GM12878 (cell line): ENCODE measurements around the gene OSGEP. TPM values are rescaled to one million over a fixed set of nuclear protein-coding genes. Genes with fewer than 3 reads are reported as not detected.

Source experiments
- ATAC-seq: fragments of 200-7000 bp; cut with Tn5 transposase; 3 replicates; pipeline ENCODE4 v1.9.1; 2020; ENCODE audit warnings: mild to moderate bottlenecking, moderate library complexity
- BruUV-seq: library from RNA; stranded (reverse); fragments of 400-500 nt; replicated peaks from 2 replicates; lab custom pipeline; 2021; lab: Mats Ljungman, UMichigan
- CTCF ChIA-PET: fragments of 300-600 bp; sonication (Branson Sonifier 250); formaldehyde crosslinking; extraction: SDS; loops from one replicate; lab custom pipeline; 2021; ENCODE audit warnings: inconsistent platforms; lab: Yijun Ruan, JAX
- POLR2A ChIA-PET: fragments of 350-600 bp; formaldehyde crosslinking; extraction: SDS; loops from one replicate; lab custom pipeline; 2021; ENCODE audit warnings: inconsistent platforms; lab: Charles Lee
- RAD21 ChIA-PET: fragments of 300-600 bp; sonication (Branson Sonifier 250); formaldehyde crosslinking; loops from one replicate; lab custom pipeline; 2023; ENCODE audit warnings: antibody characterized with exemption; ENCODE audit not compliant: unreplicated experiment; lab: Charles Lee
- SMC1A ChIA-PET: fragments of 300-600 bp; sonication (Branson Sonifier 250); formaldehyde crosslinking; loops from one replicate; lab custom pipeline; 2023; ENCODE audit not compliant: unreplicated experiment, uncharacterized antibody; lab: Charles Lee
- DNase-seq: peaks from one replicate; pipeline ENCODE4 v3.0.0-alpha.2; 2011; ENCODE audit warnings: low read depth, low spot score
- FAIRE-seq: peaks from 3 replicates; lab custom pipeline; 2011; peaks lifted over from hg19 to GRCh38; lab: Jason Lieb, UNC
- H2AFZ ChIP-seq: 2 replicates; pipeline ENCODE4 v1.6.0; 2011; ENCODE audit warnings: low read depth, low read length, control low read depth; ENCODE audit not compliant: control insufficient read depth
- H3K27ac ChIP-seq: 2 replicates; pipeline ENCODE4 v1.5.1; 2011; ENCODE audit warnings: control low read depth; ENCODE audit not compliant: control insufficient read depth, insufficient read depth
- H3K27me3 ChIP-seq, 2 experiments: replicated peaks in 1 of 2; 2 replicates each; pipeline versions ENCODE4 v1.6.0 to v1.6.1; 2011; ENCODE audit warnings: low read length in 1 of 2; ENCODE audit not compliant: control insufficient read depth in 2 of 2, insufficient read depth in 2 of 2
- H3K36me3 ChIP-seq, 2 experiments: 2 replicates each; pipeline ENCODE4 v1.5.1; 2011; ENCODE audit warnings: low read length in 1 of 2; ENCODE audit not compliant: control insufficient read depth in 2 of 2, insufficient read depth in 2 of 2
- H3K4me1 ChIP-seq: 2 replicates; pipeline ENCODE4 v1.6.1; 2011; ENCODE audit warnings: mild to moderate bottlenecking, low read length, moderate library complexity, mixed read lengths; ENCODE audit not compliant: control insufficient read depth, insufficient read depth
- H3K4me2 ChIP-seq: 2 replicates; pipeline ENCODE4 v1.6.0; 2011; ENCODE audit warnings: control low read depth; ENCODE audit not compliant: control insufficient read depth, insufficient read depth
- H3K4me3 ChIP-seq: fragments of 200-600 bp; sonication (generic); 2 replicates; pipeline ENCODE4 v1.5.1; 2016
- H3K79me2 ChIP-seq: 2 replicates; pipeline ENCODE4 v1.6.0; 2011; ENCODE audit warnings: low read length; ENCODE audit not compliant: control insufficient read depth, insufficient read depth
- H3K9ac ChIP-seq: 2 replicates; pipeline ENCODE4 v1.8.0; 2011; ENCODE audit warnings: low read length, control low read depth, mixed read lengths; ENCODE audit not compliant: control insufficient read depth, insufficient read depth
- H3K9me3 ChIP-seq: replicated peaks from 3 replicates; pipeline ENCODE4 v1.5.1; 2011; ENCODE audit warnings: mild to moderate bottlenecking, low read length; ENCODE audit not compliant: control insufficient read depth, insufficient read depth
- H4K20me1 ChIP-seq: 2 replicates; pipeline ENCODE4 v1.6.0; 2011; ENCODE audit not compliant: control insufficient read depth, insufficient read depth
- BMI1 ChIP-seq: fragments of 450-650 bp; IDR thresholded peaks from 2 replicates; pipeline ENCODE4 v1.6.1; 2016; ENCODE audit warnings: mild to moderate bottlenecking, moderate library complexity, borderline replicate concordance
- PAX8 ChIP-seq: fragments of 450-650 bp; IDR thresholded peaks from 2 replicates; pipeline ENCODE4 v1.6.1; 2017; ENCODE audit warnings: mild to moderate bottlenecking, moderate library complexity
- RUNX3 ChIP-seq: IDR thresholded peaks from 2 replicates; pipeline ENCODE4 v1.6.1; 2012; ENCODE audit warnings: low read length, inconsistent platforms
- SMAD5 ChIP-seq: IDR thresholded peaks from 2 replicates; pipeline ENCODE4 v1.6.1; 2016; ENCODE audit warnings: antibody characterized with exemption, low read depth
- SREBF1 ChIP-seq: IDR thresholded peaks from 2 replicates; pipeline ENCODE4 v1.6.1; 2012; ENCODE audit warnings: mild to moderate bottlenecking, low read length
- WGBS: methylation state at CpG from one replicate; pipeline ENCODE4 v1.1.6; 2016; ENCODE audit warnings: low lambda C conversion rate; ENCODE audit not compliant: insufficient replicate concordance, insufficient coverage; ENCODE audit errors: missing lambda C conversion rate; 5-methylcytosine and 5-hydroxymethylcytosine counted together
- in situ Hi-C: fragments of 300-500 bp; cut with MboI; formaldehyde crosslinking; loops from 9 replicates; pipeline ENCODE4 v1.14.3; 2018; ENCODE audit warnings: mixed read lengths
- intact Hi-C: fragments of 100-400 bp; cut with micrococcal nuclease; formaldehyde crosslinking; loops from one replicate; pipeline ENCODE4 v1.14.2; 2022; ENCODE audit not compliant: unreplicated experiment
- polyA plus RNA-seq, 11 experiments: library from polyadenylated mRNA; depleted of rRNA in 4 of 11; unstranded in 6 of 11; stranded (reverse) in 5 of 11; fragments of >200 nt; fragmentation: Nextera tagmentation in 4 of 11; fragmentation: Illumina TruSeq in 1 of 11; extraction: Ambion mirVana in 4 of 11; extraction: Trizol in 1 of 11; gene quantifications; 1 replicate in 1 of 11; 2 replicates in 10 of 11; pipeline versions ENCODE4 v1.2.1 to v1.2.3, GENCODE V29; 2011 to 2016; ENCODE audit warnings: inconsistent platforms in 2 of 11, missing spikeins in 2 of 11, low read depth in 1 of 11
- small RNA-seq: library from RNA; depleted of rRNA; stranded (forward); fragments of <200 nt; gene quantifications from one replicate; pipeline ENCODE3, GENCODE V24; 2014
- total RNA-seq, 4 experiments: library from RNA; depleted of rRNA in 3 of 4; stranded (reverse); fragments of >200 nt in 3 of 4; fragmentation: Illumina TruSeq in 1 of 4; extraction: Trizol in 1 of 4; gene quantifications; 2 replicates each; pipeline versions ENCODE4 v1.2.1 to v1.2.3, GENCODE V29; 2013 to 2021
- TF ChIP-seq, protein P1 (sequence below): IDR thresholded peaks from 2 replicates; pipeline ENCODE4 v1.6.1; 2011; ENCODE audit warnings: borderline replicate concordance, low read depth, mild to moderate bottlenecking, moderate library complexity, low read length; ENCODE audit not compliant: insufficient read depth, poor library complexity, severe bottlenecking
- TF ChIP-seq, protein P2 (sequence below): fragments of 450-650 bp; IDR thresholded peaks from 2 replicates; pipeline ENCODE4 v1.6.1; 2014; ENCODE audit warnings: mild to moderate bottlenecking

The OSGEP gene
- total and polyA plus RNA-seq, 10 of the 15 experiments (the other 5 are each of a cell fraction or from before 2014, with no cell fraction given) = 47.8 to 88.9 (median 52.8) TPM

DNA sequence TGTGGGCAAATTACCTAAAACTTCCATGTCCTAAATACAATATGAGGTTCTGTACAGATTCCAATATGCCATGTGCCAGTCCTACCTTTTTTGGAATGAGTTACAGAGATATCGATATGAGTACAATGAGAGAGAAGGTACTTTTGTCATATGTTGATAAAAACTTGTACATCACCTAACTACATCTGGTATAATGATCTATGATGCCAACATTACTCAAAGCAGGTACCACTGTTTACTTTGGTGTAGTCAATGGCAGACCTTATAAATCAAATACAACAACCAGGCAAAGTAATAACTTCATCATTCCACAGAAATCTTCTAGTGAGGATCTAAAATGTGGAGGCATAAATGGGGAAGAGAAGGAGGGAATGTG lies 54.0 kb downstream of the OSGEP start (continued):
- TF ChIP-seq, protein P1, sequence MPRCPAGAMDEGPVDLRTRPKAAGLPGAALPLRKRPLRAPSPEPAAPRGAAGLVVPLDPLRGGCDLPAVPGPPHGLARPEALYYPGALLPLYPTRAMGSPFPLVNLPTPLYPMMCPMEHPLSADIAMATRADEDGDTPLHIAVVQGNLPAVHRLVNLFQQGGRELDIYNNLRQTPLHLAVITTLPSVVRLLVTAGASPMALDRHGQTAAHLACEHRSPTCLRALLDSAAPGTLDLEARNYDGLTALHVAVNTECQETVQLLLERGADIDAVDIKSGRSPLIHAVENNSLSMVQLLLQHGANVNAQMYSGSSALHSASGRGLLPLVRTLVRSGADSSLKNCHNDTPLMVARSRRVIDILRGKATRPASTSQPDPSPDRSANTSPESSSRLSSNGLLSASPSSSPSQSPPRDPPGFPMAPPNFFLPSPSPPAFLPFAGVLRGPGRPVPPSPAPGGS = no peak
- TF ChIP-seq RUNX3 = no peak
- no peak for TF ChIP-seq SREBF1
- TF ChIP-seq SMAD5 = no peak
- TF ChIP-seq, protein P2, sequence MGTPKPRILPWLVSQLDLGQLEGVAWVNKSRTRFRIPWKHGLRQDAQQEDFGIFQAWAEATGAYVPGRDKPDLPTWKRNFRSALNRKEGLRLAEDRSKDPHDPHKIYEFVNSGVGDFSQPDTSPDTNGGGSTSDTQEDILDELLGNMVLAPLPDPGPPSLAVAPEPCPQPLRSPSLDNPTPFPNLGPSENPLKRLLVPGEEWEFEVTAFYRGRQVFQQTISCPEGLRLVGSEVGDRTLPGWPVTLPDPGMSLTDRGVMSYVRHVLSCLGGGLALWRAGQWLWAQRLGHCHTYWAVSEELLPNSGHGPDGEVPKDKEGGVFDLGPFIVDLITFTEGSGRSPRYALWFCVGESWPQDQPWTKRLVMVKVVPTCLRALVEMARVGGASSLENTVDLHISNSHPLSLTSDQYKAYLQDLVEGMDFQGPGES = no peak

DNA sequence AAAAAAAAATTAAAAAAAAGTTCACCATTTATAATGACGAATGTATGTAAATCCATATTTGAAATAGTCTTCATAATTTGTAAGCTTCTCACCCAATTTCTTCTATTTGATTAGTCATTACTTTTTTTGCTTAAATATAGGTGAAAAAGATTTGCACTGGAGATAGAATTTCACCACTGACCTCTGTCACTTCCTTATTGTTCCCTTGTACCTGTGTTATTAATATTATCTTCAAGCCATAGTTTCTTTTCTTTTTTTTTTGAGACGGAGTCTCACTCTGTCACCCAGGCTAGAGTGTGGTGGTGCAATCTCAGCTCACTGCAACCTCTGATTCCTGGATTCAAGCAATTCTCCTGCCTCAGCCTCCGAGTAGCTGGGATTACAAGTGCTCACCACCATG lies 57.1 kb downstream of the OSGEP start:
- Histone ChIP-seq H3K4me2 (no peak overlapping the region), H3K9ac (no peak overlapping the region), H3K4me3 (no peak overlapping the region), H3K9me3 (no peaks in the 10 kb centered on the region), H3K27me3 (no peaks in the 10 kb centered on the region), H3K4me1 (no peaks in the 10 kb centered on the region), H3K79me2 (no peaks in the 10 kb centered on the region), H4K20me1 (no peaks in the 10 kb centered on the region; the same call in 1 of the 2 replicates), H3K36me3 (peaks cover 1 to 21% of the 10 kb centered on the region in 2 experiments; a peak in 2 of 4 replicates), H2AFZ (no peak overlapping the region), H3K27ac (no peak overlapping the region)
- intact Hi-C loops = no loop called here
- DNase-seq (no peak), ATAC-seq (no peak), FAIRE-seq (no peak)
- RAD21 ChIA-PET = no interaction called here
- SMC1A ChIA-PET = interaction anchor here (0.7 kb wide), 1 partner anchor 206 kb away, joined by 3 read pairs; no protein-coding TSS in a partner anchor
- in situ Hi-C loops = no loop called here
- TF ChIP-seq PAX8 (no peak), BMI1 (no peak)
- 96% methylated on average over 3 of the region's 3 CpGs for WGBS
- CTCF ChIA-PET = interaction anchor here (0.9 kb wide), 1 partner anchor 69 kb away, joined by 5 read pairs; no protein-coding TSS in a partner anchor
- BruUV-seq = no TSS peak
- POLR2A ChIA-PET = no interaction called here

Small RNA genes within 50 kb of the gene (small RNA-seq; reads per million reads assigned to genes)
- gene RNA5SP382 = 0.94 reads per million, percentile 29 among the genes with 10 or more reads in this experiment

Other genes starting within 250 kb of the OSGEP start
Only the 7 nearest of the 18 such genes appear.
- gene TEP1, start 41.3 kb downstream of the OSGEP start, total RNA-seq (2014; rRNA removed) = 18.8 and 19.1 TPM in 2 replicates
- 14.8 TPM in 2 replicates for gene TEP1, start 41.3 kb downstream of the OSGEP start, total RNA-seq (2014; rRNA removed; fragmentation: Illumina TruSeq; extraction: Trizol)
- gene TEP1, start 41.3 kb downstream of the OSGEP start, total RNA-seq (2021) = 23.2 and 28.9 TPM in 2 replicates
- gene TEP1, start 41.3 kb downstream of the OSGEP start, polyA plus RNA-seq (2011; rRNA removed) = 20.7 and 22.1 TPM in 2 replicates
- 29.7 and 48.4 TPM in 2 replicates for gene TEP1, start 41.3 kb downstream of the OSGEP start, polyA plus RNA-seq (2014; fragmentation: Illumina TruSeq; extraction: Trizol)
- gene TEP1, start 41.3 kb downstream of the OSGEP start, polyA plus RNA-seq (2014; fragmentation: Nextera tagmentation; extraction: Ambion mirVana) = 1 to 10 TPM; 3.3 to 6.4 TPM
- gene TEP1, start 41.3 kb downstream of the OSGEP start, polyA plus RNA-seq (2014; rRNA removed) = 16.1 and 20.0 TPM in 2 replicates
- 1 to 10 TPM; 7.8 to 7.9 TPM for gene TEP1, start 41.3 kb downstream of the OSGEP start, polyA plus RNA-seq (2016; fragmentation: Nextera tagmentation; extraction: Ambion mirVana)
- 0.11 TPM in 1 of 2 replicates, not detected in the other for gene KLHL33, start 18.6 kb downstream of the OSGEP start, total RNA-seq (2014; rRNA removed)
- gene KLHL33, start 18.6 kb downstream of the OSGEP start, total RNA-seq (2014; rRNA removed; fragmentation: Illumina TruSeq; extraction: Trizol) = 0.05 TPM in 1 of 2 replicates, not detected in the other
- 0.08 TPM in 2 replicates for gene KLHL33, start 18.6 kb downstream of the OSGEP start, total RNA-seq (2021)
- gene KLHL33, start 18.6 kb downstream of the OSGEP start, polyA plus RNA-seq (2011; rRNA removed) = 0.01 TPM in 2 replicates
- not detected in 2 replicates for gene KLHL33, start 18.6 kb downstream of the OSGEP start, polyA plus RNA-seq (2014; fragmentation: Illumina TruSeq; extraction: Trizol)
- under 1 TPM in 1 of 2 experiments, not detected in 1; 0.02 TPM for gene KLHL33, start 18.6 kb downstream of the OSGEP start, polyA plus RNA-seq (2014; fragmentation: Nextera tagmentation; extraction: Ambion mirVana)
- gene KLHL33, start 18.6 kb downstream of the OSGEP start, polyA plus RNA-seq (2014; rRNA removed) = 0.04 TPM in 2 replicates
- gene KLHL33, start 18.6 kb downstream of the OSGEP start, polyA plus RNA-seq (2016; fragmentation: Nextera tagmentation; extraction: Ambion mirVana) = under 1 TPM in 1 of 2 experiments, not detected in 1; 0.16 TPM
- gene APEX1, start 414 bp upstream of the OSGEP start, total RNA-seq (2014; rRNA removed) = 267 and 279 TPM in 2 replicates
- 107 and 115 TPM in 2 replicates for gene APEX1, start 414 bp upstream of the OSGEP start, total RNA-seq (2014; rRNA removed; fragmentation: Illumina TruSeq; extraction: Trizol)
- 262 and 271 TPM in 2 replicates for gene APEX1, start 414 bp upstream of the OSGEP start, total RNA-seq (2021)
- 226 and 308 TPM in 2 replicates for gene APEX1, start 414 bp upstream of the OSGEP start, polyA plus RNA-seq (2011; rRNA removed)
- gene APEX1, start 414 bp upstream of the OSGEP start, polyA plus RNA-seq (2014; fragmentation: Illumina TruSeq; extraction: Trizol) = 407 and 465 TPM in 2 replicates
- 100 to 1,000 TPM; 299 to 320 TPM for gene APEX1, start 414 bp upstream of the OSGEP start, polyA plus RNA-seq (2014; fragmentation: Nextera tagmentation; extraction: Ambion mirVana)
- 278 and 300 TPM in 2 replicates for gene APEX1, start 414 bp upstream of the OSGEP start, polyA plus RNA-seq (2014; rRNA removed)
- 100 to 1,000 TPM; 298 to 319 TPM for gene APEX1, start 414 bp upstream of the OSGEP start, polyA plus RNA-seq (2016; fragmentation: Nextera tagmentation; extraction: Ambion mirVana)
- gene PIP4P1, start 6.6 kb upstream of the OSGEP start, total RNA-seq (2014; rRNA removed) = 29.3 and 29.7 TPM in 2 replicates
- gene PIP4P1, start 6.6 kb upstream of the OSGEP start, total RNA-seq (2014; rRNA removed; fragmentation: Illumina TruSeq; extraction: Trizol) = 22.8 and 23.4 TPM in 2 replicates
- 39.0 and 41.3 TPM in 2 replicates for gene PIP4P1, start 6.6 kb upstream of the OSGEP start, total RNA-seq (2021)
- gene PIP4P1, start 6.6 kb upstream of the OSGEP start, polyA plus RNA-seq (2011; rRNA removed) = 26.7 and 45.7 TPM in 2 replicates
- 38.1 and 45.8 TPM in 2 replicates for gene PIP4P1, start 6.6 kb upstream of the OSGEP start, polyA plus RNA-seq (2014; fragmentation: Illumina TruSeq; extraction: Trizol)
- 10 to 100 TPM; 19.1 to 41.6 TPM for gene PIP4P1, start 6.6 kb upstream of the OSGEP start, polyA plus RNA-seq (2014; fragmentation: Nextera tagmentation; extraction: Ambion mirVana)
- gene PIP4P1, start 6.6 kb upstream of the OSGEP start, polyA plus RNA-seq (2014; rRNA removed) = 44.4 and 47.4 TPM in 2 replicates
- 10 to 100 TPM; 37.7 to 43.6 TPM for gene PIP4P1, start 6.6 kb upstream of the OSGEP start, polyA plus RNA-seq (2016; fragmentation: Nextera tagmentation; extraction: Ambion mirVana)
- 145 and 161 TPM in 2 replicates for gene PNP, start 14.6 kb upstream of the OSGEP start, total RNA-seq (2014; rRNA removed)
- gene PNP, start 14.6 kb upstream of the OSGEP start, total RNA-seq (2014; rRNA removed; fragmentation: Illumina TruSeq; extraction: Trizol) = 185 and 198 TPM in 2 replicates
- gene PNP, start 14.6 kb upstream of the OSGEP start, total RNA-seq (2021) = 129 and 131 TPM in 2 replicates
- gene PNP, start 14.6 kb upstream of the OSGEP start, polyA plus RNA-seq (2011; rRNA removed) = 202 and 215 TPM in 2 replicates
- 196 and 211 TPM in 2 replicates for gene PNP, start 14.6 kb upstream of the OSGEP start, polyA plus RNA-seq (2014; fragmentation: Illumina TruSeq; extraction: Trizol)
- 100 to 1,000 TPM; 103 to 123 TPM for gene PNP, start 14.6 kb upstream of the OSGEP start, polyA plus RNA-seq (2014; fragmentation: Nextera tagmentation; extraction: Ambion mirVana)
- gene PNP, start 14.6 kb upstream of the OSGEP start, polyA plus RNA-seq (2014; rRNA removed) = 137 and 146 TPM in 2 replicates
- 100 to 1,000 TPM; 124 to 131 TPM for gene PNP, start 14.6 kb upstream of the OSGEP start, polyA plus RNA-seq (2016; fragmentation: Nextera tagmentation; extraction: Ambion mirVana)
- not detected in 2 replicates for gene RNASE10, start 50.7 kb upstream of the OSGEP start, total RNA-seq (2014; rRNA removed)
- gene RNASE10, start 50.7 kb upstream of the OSGEP start, total RNA-seq (2014; rRNA removed; fragmentation: Illumina TruSeq; extraction: Trizol) = not detected in 2 replicates
- 0.21 and 0.44 TPM in 2 replicates for gene RNASE10, start 50.7 kb upstream of the OSGEP start, total RNA-seq (2021)
- gene RNASE10, start 50.7 kb upstream of the OSGEP start, polyA plus RNA-seq (2011; rRNA removed) = not detected in 2 replicates
- gene RNASE10, start 50.7 kb upstream of the OSGEP start, polyA plus RNA-seq (2014; fragmentation: Illumina TruSeq; extraction: Trizol) = not detected in 2 replicates
- not detected for gene RNASE10, start 50.7 kb upstream of the OSGEP start, polyA plus RNA-seq (2014; fragmentation: Nextera tagmentation; extraction: Ambion mirVana)
- gene RNASE10, start 50.7 kb upstream of the OSGEP start, polyA plus RNA-seq (2014; rRNA removed) = 0.19 TPM in 1 of 2 replicates, not detected in the other
- gene RNASE10, start 50.7 kb upstream of the OSGEP start, polyA plus RNA-seq (2016; fragmentation: Nextera tagmentation; extraction: Ambion mirVana) = under 1 TPM; 0.13 to 0.18 TPM
- not detected in 2 replicates for gene RNASE9, start 106.2 kb upstream of the OSGEP start, total RNA-seq (2014; rRNA removed)
- gene RNASE9, start 106.2 kb upstream of the OSGEP start, total RNA-seq (2014; rRNA removed; fragmentation: Illumina TruSeq; extraction: Trizol) = not detected in 2 replicates
- gene RNASE9, start 106.2 kb upstream of the OSGEP start, total RNA-seq (2021) = not detected in 2 replicates
- not detected in 2 replicates for gene RNASE9, start 106.2 kb upstream of the OSGEP start, polyA plus RNA-seq (2011; rRNA removed)
- not detected in 2 replicates for gene RNASE9, start 106.2 kb upstream of the OSGEP start, polyA plus RNA-seq (2014; fragmentation: Illumina TruSeq; extraction: Trizol)
- not detected for gene RNASE9, start 106.2 kb upstream of the OSGEP start, polyA plus RNA-seq (2014; fragmentation: Nextera tagmentation; extraction: Ambion mirVana)
- gene RNASE9, start 106.2 kb upstream of the OSGEP start, polyA plus RNA-seq (2014; rRNA removed) = not detected in 2 replicates
- not detected for gene RNASE9, start 106.2 kb upstream of the OSGEP start, polyA plus RNA-seq (2016; fragmentation: Nextera tagmentation; extraction: Ambion mirVana)